GM19463 (cell line): ENCODE measurements around the gene OR5B3.
"Not testable (repeated sequence)": the region's sequence is repeated elsewhere in the genome, so short reads cannot be mapped to it uniquely, and the experiment has no call there.

Experiments used
- ATAC-seq: cut with Tn5 transposase; IDR thresholded peaks from one replicate; pipeline ENCODE4 v1.9.1; 2021; ENCODE audit warnings: mild to moderate bottlenecking, moderate library complexity; ENCODE audit not compliant: unreplicated experiment

OR5B3 gene

DNA sequence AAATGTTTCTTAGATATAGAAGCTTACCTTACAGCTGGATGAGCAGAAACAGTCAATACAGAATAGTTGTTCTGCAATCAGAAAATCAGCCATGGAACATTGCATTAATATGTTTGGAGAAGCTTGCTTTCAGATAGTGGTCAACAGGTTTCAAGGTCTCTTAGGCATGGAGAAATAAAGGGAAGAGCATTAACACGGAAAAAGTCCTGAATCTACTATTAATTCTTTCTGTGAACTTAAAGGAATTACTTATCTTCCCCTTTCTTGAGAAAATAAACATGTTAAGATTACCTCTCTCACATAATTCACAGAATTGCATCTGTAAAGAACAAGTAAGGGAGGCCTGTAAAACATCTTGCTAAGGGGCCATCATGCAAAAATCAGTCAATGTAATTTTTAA lies at the start of gene OR5B3:
OR5B3 (minus strand) TSS at position 101 of the 400 bp plus-strand sequence. CDS start 3,465 bp downstream, outside the sequence.
- no peak for ATAC-seq

DNA sequence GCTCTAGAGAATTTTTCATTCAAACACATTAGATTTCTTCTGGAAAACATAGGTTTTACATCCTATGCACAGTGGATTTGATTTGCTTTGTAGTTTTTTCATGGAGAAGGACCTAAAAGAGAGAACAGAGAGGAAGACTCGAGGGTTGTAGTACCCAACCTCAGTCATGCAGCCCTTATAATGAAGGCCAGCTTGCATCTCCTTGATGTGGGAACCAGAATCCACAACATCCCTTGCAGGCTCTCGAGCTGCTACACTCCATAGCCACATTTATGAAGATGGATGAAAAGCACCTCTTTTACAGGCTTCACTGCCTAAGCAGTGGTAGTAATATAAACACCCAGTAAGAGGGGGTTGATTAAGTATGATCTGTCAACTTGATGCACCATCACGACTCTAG lies 44.9 kb upstream of the OR5B3 start:
- ATAC-seq: no peak

DNA sequence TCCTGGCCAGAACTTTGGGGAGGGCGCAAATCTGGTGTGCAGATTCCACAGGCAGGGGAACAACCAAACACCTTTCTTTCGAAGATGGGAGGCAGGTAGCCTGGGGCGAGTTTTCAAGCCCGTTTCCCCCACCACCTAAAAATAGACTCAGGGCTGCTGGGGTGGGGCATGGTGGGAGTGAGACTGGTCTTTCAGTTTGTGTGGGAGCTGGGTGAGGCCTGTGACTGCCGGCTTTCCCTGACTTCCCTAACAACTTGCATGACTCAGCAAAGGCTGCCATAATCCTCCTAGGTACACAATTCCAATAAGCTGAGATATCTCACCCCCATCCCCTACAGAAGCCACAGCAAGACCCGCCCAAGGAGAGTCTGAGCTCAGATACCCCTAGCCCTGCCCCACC lies 39.6 kb upstream of the OR5B3 start:
- no peak for ATAC-seq

DNA sequence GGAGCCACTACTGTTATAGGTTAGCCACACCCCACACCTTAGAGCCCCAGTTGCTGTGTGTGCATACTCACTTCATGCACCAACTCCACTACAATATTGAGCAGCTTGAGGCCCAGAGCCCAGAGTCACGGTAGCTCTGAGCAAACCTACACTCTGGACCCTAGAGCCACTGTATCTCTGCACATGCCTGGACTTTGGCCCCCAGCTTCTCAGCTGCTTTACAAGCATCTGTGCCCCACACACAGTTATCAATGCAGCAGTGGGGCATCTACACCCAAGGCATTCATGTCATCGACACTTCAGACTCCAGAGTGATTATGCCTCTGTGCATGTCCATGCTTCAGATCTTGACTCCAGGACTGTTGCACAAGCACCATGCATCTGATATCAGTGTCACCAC lies 37.6 kb upstream of the OR5B3 start:
- no peak for ATAC-seq

DNA sequence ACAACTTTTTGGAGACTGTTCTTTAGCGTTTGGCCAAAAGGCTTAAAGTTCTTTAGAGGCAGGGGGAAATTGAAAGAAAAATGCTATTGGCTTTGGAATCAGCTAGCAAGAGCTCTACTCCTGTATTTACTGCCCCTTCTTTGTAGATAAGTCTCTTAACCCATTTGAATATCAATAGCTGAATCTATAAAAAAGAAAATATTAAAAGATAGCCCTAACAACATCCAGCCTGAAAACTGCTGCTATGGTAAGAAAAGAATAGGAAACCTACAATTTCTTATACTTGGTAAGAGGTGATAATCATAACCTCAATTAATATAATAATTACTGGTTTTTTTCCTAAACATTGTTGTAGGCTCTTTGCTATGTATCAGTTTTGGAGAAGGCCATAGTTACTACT lies 35.5 kb upstream of the OR5B3 start, which contains the start of gene OR5B12:
OR5B12 (minus strand) TSS at position 101 of the 400 bp plus-strand sequence. CDS start 2,085 bp downstream, outside the sequence.
- ATAC-seq: no peak

DNA sequence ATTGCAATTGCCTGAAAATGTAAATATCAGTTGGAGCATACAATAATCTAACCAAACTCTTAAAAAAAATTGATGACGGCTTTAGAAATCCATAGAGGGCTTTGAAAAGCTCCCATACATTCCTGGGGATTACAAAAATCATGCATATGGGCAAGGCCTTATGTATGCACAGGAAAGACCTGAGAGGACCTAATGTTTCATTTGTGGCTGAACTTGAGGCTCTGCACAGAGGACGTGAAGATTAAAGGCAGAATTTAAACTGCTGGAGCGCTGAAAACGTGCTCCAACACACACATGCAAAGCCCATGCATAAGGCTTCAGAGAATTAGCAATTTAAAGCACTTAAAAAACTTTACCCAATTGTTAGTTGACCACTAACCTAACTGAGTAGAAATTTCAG lies 31.8 kb upstream of the OR5B3 start:
- ATAC-seq: no peak

DNA sequence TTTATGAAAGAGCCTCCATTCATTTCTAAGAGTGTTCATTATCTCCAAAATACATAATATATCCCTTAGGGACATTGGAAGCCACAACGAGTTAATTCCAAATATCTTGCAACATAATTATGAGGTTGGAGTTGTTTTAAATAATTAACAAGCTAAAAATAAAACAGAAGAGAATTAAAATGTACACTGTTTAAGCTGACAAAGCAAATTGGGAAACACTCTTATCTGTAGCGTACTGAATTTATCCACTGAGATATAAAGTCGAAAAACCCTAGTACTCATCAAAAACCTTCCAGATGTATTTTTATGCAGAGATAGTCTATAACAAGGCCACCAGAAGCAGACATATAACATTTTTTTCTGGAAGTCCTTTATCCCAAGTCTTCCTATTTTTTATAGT lies 27.5 kb upstream of the OR5B3 start:
- ATAC-seq: no peak

DNA sequence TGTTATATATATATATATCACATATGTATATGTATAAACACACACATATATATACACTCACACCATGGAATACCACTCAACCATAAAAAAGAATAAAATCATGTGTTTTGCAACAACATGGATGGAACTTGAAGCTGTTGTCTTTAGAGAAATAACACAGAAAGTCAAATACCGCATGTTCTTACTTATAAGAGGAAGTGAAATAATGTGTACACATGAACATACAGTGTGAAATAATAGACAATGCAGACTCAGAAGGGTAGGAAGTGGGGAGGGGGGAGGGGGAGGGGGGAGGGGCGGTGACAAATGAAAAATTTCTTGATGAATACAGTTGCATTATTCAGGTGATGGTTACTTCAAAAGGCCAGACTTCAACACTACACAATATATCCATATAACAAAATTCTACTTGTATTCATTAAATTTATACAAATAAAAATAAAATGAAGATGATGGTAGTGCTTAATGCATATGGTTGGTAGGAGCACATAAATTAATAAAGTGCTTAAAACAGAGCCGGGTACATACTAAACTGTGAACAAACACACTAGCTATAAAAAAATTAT lies 27.0 kb upstream of the OR5B3 start:
- ATAC-seq: no peak

DNA sequence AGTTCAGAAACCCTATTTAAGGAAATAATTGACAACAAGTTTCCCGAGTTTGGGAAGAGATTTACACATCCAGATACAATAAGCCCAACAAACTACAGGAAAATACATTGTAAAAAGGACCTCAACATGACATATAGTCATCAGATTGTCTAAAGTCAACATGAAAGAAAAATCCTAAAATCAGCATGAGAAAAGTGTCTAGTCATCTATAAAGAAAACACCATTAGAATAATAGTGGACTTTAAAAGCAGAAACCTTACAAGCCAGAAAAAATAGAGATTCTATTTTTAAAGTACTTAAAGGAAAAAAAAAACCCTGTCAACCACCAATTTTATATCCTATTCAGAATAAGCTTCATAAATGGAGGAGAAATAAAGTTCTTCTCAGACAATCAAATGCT lies 22.6 kb upstream of the OR5B3 start:
- no peak for ATAC-seq

DNA sequence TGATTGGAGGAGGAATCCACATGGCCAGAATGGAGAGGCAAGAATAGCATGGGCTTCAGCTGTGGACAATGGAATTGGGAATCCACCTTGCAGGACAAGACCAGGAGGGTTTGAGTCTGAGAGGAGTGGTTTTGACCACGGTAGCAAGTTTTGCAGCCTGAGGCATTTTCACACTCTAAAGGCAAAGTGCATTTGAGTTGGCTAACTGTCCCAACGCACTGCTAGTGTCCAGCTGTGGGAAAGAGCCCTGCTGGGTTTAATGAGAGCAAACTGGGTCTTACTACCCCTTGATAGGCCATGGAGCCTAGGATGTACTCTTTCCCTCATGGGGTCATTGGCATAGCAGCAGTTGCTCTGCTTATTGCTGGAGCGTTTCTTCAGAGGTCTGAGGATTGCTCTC lies 21.3 kb upstream of the OR5B3 start, which contains the start of gene OR5B2:
OR5B2 (minus strand) TSS at position 101 of the 400 bp plus-strand sequence. CDS start 4,860 bp downstream, outside the sequence.
- no peak for ATAC-seq

DNA sequence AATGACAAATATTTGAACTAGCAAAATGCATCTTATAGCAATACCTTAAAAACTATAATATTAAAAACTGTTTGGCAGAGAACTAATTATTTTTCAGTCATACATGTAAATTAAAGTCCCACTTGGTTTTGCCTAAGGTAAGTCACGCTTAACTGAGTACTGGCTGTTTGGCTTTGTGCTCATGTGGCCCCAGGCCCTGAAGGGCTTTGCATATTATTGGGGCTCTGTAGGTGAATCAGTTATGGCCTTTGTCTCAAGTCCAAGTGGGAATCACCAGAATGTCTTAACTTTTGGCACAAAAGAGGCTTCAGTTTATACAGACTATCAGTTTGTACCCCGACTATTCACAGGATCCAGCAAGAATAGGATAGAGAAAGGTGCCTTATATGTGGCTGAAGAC lies 7.1 kb downstream of the OR5B3 start:
- not testable (repeated sequence) for ATAC-seq

DNA sequence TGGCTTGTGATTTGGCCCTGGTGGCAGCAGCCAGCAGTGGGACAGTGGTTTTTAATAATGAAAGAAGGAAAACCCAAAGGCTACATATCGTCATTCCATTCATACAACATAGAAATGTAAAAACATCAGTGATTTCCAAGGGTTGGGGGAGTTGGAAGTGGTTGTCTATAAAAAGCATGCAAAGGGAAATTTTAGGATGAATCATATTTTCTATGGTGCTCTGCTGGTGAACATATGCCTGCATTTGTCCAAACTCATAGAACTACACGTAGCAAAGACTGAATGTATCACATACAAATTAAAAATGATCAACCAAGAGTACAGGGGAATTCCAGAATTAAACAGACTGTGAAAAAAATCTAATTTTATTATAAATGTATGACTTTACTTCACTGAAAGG lies 11.1 kb downstream of the OR5B3 start:
- ATAC-seq: no peak

DNA sequence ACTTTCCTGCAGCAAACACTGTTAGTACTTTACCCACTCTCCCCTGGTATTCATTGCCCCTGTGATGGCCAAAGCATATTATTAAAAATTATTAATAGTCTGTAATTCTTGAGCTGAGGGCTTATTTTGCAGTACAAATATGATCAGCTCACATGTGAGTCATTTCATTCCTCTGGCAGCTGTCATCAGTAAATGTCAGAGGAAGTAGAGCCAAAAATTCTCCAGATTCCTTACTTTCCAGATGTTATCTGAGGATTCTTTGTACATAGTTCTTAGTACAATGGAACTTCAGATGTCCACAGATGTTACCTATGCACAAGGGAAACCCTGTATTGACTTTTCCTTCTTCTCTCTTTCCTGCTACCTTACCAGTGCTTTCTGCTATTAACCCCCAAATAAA lies 12.5 kb downstream of the OR5B3 start:
- no peak for ATAC-seq

DNA sequence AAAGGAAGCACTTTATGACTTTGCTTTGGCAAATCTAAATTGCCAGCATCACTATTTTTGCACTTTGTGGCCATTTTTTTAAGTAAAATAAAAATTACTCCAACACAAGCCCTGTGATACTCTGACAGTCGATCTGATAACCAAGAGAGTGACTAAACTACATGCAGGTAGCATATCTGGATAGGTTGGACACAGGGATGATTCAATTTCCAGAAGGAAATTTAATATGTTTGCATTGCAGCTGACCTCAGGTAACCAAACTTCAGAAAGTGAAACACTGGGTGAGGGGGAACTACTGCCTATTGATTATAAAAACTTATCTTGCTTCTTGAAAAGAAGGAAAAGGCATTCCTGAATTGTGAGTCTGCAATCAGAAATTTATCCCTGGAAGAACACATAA lies 13.9 kb downstream of the OR5B3 start:
- ATAC-seq: no peak

DNA sequence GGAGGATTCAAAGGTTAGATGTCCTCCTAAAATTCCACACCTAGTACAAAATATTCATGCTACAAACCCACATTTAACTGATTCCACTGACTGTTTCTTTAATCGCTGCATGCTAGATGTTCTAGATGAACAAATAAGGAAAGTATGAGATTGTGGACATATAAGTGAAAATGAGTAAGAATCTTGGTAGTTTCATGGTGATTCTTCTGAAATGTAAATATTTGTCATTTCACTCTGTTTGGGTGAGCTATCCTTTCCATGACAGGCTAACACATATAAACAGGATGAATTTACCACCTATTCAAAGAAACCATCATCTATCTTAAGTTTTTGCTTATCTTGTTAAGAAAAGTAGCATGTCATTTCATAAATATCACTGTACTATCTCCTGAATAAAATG lies 14.8 kb downstream of the OR5B3 start:
- ATAC-seq: no peak

DNA sequence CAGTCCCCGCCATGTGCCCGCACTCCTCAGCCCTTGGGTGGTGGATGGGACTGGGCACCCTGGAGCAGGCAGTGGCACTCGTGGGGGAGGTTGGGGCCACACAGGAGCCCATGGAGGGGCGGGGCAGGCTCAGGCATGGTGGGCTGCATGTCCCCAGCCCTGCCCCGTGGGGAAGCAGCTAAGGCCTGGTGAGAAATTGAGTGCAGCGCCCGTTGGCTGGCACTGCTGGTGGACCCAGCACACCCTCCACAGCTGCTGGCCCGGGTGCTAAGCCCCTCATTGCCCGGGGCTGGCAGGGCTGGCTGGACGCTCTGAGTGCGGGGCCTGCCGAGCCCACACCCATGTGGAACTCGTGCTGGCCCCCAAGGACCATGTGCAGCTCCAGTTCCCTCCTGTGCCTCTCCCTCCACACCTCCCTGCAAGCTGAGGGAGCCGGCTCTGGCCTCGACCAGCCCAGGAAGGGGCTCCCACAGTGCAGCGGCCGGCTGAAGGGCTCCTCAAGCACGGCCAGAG lies 16.1 kb downstream of the OR5B3 start:
- no peak for ATAC-seq

DNA sequence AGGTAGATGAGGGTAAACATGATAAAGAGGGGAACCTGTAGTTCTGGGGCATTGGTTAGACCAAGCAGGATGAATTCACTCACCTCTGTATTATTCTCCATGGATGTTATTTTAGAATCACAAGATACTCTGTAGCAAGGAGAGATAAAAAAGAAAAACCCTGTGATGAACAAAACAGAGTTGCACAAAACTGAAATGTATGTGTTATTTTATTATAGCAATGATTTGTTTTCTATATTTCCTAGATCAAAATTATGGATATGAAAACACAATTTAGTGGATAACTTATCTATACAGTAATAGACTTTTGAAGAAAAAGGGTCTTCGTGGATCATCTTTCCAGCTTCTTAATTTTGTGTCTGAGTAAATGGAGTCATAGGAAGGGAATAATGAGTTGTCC lies 47.7 kb downstream of the OR5B3 start, which contains the start of gene OR5B17:
OR5B17 (minus strand) TSS at position 101 of the 400 bp plus-strand sequence; CDS start at position 101, 0 bp downstream.
- no peak for ATAC-seq

DNA sequence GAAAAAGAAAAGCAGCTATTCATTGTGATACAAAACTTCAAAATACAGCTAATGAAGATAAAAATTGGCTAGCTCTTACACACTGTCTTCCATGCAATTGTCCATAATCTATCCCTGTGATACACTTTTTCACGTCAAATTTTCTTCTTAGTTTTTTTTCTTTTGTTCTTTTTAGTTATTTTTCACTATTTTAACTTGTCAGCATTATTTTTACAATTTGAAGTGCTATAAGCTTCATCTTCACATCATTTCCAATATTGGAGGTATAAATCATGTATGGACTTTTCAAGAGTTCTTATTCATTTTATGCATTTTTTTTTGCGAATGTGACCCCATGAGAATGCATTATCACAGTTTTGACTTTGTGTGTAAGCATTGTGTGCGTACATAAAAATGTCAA lies 51.9 kb downstream of the OR5B3 start:
- ATAC-seq: no peak
